A549 treated with AZD9567 at 1 μM for 4 hours (cell line): ENCODE measurements around the gene IARS2. TPM values are rescaled to one million over a fixed set of nuclear protein-coding genes. Genes with fewer than 3 reads are reported as not detected.

Experiments
- total RNA-seq: library from RNA; stranded (reverse); fragments of 200-300 nt; extraction: Qiagen RNA extraction; gene quantifications from 5 replicates; pipeline ENCODE4 v1.2.3, GENCODE V29; 2022; ENCODE audit not compliant: insufficient read depth

IARS2 gene
- 94.3 to 114 TPM (median 104 TPM) in 5 replicates for total RNA-seq

GRCh38 chr1:220094016-220094911 is at the start of gene IARS2:
IARS2 (plus strand) TSS chr1:220094132; CDS start chr1:220094217, 85 bp downstream.

GRCh38 chr1:220046052-220046930 is 47.6 kb upstream of the IARS2 start, which contains the start of gene EPRS1:
EPRS1 (minus strand) TSS chr1:220046505; CDS start chr1:220046388, 117 bp downstream.

GRCh38 chr1:220089650-220090556 is 4.0 kb upstream of the IARS2 start, which contains the start of gene BPNT1:
BPNT1 (minus strand) TSS chr1:220089788; CDS start chr1:220079846, 9,942 bp downstream.

Other genes with a start within 250 kb of the IARS2 start
- gene SLC30A10, start 165.6 kb upstream of the IARS2 start, total RNA-seq = 0.03 to 0.08 TPM (median 0.06 TPM) in 4 of 5 replicates, not detected in the other
- 65.0 to 94.7 TPM (median 69.5 TPM) in 5 replicates for gene EPRS1, start 47.6 kb upstream of the IARS2 start, total RNA-seq
- gene BPNT1, start 4.3 kb upstream of the IARS2 start, total RNA-seq = 15.3 to 28.9 TPM (median 15.7 TPM) in 5 replicates
- gene RAB3GAP2, start 178.3 kb downstream of the IARS2 start, total RNA-seq = 11.3 to 20.8 TPM (median 14.8 TPM) in 5 replicates